Measurements from ENCODE around the gene OR2A42. TPM values are rescaled to one million over a fixed set of nuclear protein-coding genes. Genes with fewer than 3 reads are reported as not detected.
"Not testable (repeated sequence)": the region's sequence is repeated elsewhere in the genome, so short reads cannot be mapped to it uniquely, and the experiment has no call there.

OR2A42 gene, protein sequence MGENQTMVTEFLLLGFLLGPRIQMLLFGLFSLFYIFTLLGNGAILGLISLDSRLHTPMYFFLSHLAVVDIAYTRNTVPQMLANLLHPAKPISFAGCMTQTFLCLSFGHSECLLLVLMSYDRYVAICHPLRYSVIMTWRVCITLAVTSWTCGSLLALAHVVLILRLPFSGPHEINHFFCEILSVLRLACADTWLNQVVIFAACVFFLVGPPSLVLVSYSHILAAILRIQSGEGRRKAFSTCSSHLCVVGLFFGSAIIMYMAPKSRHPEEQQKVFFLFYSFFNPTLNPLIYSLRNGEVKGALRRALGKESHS
- total RNA-seq (not detected in 2 replicates), polyA plus RNA-seq (not detected in 2 replicates), polyA minus RNA-seq (0.13 TPM in 1 of 2 replicates, not detected in the other), Bru-seq, nascent RNA (not detected), BruChase-seq, experiment 1, labeled RNA remaining after a 6-hour chase (not detected), BruChase-seq, experiment 2, labeled RNA remaining after a 2-hour chase (not detected)
- 0.01 TPM in 1 of 2 replicates, not detected in the other for polyA plus RNA-seq (2011; cell fraction: cytosol; rRNA removed)
- not detected in 2 replicates for polyA plus RNA-seq (2011; cell fraction: nucleus; rRNA removed)
- polyA plus RNA-seq (2012), result 0.11 TPM in 1 of 2 replicates, not detected in the other
- not detected for polyA minus RNA-seq (2011; cell fraction: cytosol; rRNA and poly(A)+ RNA removed)
- polyA minus RNA-seq (2011; cell fraction: nucleus; rRNA and poly(A)+ RNA removed), result not detected in 2 replicates
- long read RNA-seq, result 0 reads

DNA sequence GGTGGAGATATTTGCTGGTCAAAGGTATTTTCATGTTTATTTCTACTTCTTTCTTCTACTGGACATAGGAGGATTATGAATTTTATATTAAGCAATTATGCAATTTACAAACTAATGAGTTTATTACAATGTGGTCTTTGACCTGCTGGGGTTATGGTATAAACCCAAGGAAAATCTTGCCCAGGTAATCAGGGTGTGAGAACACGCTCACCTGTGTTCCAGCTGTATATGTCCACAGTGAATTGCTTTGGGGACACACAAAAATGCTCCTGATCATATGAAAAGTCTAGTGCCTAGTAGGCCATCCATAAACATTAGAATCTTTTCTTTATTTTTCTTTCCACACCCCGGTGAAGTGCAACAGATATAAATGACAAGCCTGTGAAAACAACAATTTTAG, at the start of gene OR2A42:
OR2A42 (minus strand) TSS at position 241 of the 400 bp plus-strand sequence. CDS start 6,762 bp downstream, outside the sequence.
- FAIRE-seq; POLR2A ChIA-PET; dilution Hi-C loops (cut with MboI; ENCODE audit: extremely low pct_ligation_motif_present, low sequenced_read_pairs): not testable (repeated sequence)

DNA sequence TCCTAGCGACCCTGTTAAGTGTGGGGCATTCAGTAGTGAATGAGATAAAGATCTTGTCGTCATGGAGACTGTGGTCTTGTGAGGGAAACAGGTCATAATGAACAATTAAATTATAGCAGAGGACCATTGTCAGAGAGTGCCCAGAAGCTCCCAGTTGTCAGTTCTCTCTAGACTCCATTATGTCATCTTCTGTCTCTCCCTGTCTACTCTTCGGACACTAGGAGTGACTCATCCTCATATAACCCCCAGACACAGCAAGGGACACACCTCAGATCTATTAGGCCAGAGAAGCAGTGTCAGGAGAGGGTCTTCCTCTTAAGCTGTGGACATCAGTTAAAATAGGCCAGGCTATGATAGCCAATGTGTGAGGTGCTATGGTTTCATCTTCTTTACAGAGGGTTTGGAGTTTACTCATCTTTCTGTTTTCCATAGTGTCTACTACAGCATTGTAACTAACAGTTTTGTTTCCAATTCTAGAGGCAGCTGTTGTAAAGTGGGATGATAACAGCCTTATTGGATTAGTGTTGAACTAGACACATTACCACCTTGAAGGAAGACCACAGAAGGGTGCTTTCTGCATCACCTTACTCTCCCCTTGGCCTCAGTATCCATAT, 47.9 kb upstream of the OR2A42 start:
- H4K20me1 ChIP-seq (replicated peaks; ENCODE audit: control insufficient read depth, extremely low read depth, insufficient read depth, low read length); FAIRE-seq; H3K9ac ChIP-seq (replicated peaks; ENCODE audit: extremely low read depth, insufficient read depth, low read length); POLR2A ChIA-PET; H3K9me3 ChIP-seq (replicated peaks; ENCODE audit: control insufficient read depth, insufficient read depth, low read length); intact Hi-C loops (cut with micrococcal nuclease); H3K27ac ChIP-seq (ENCODE audit: insufficient read depth, low read depth, low read length); H3K27me3 ChIP-seq (ENCODE audit: control insufficient read depth in 2 of 2, insufficient read depth in 2 of 2, low read length in 2 of 2); dilution Hi-C loops (cut with MboI; ENCODE audit: extremely low pct_ligation_motif_present, low sequenced_read_pairs); H3K4me2 ChIP-seq (ENCODE audit: insufficient read depth, low read length); BruUV-seq (replicated peaks); DNase-seq (ENCODE audit: low read depth, low spot score); H3K79me2 ChIP-seq (ENCODE audit: control insufficient read depth, insufficient read depth, low read length); H3K36me3 ChIP-seq (ENCODE audit: control insufficient read depth in 2 of 2, extremely low read depth in 1 of 2, insufficient read depth in 2 of 2, low read length in 2 of 2); H3K4me3 ChIP-seq (replicated peaks in 1 of 3; ENCODE audit: insufficient read depth in 1 of 3, low read depth in 1 of 3, low read length in 3 of 3); H3K4me1 ChIP-seq (ENCODE audit: control insufficient read depth, extremely low read depth, insufficient read depth, low read length); H3K9me1 ChIP-seq (replicated peaks; ENCODE audit: control insufficient read depth, extremely low read depth, insufficient read depth, low read length); CTCF ChIA-PET; H2AFZ ChIP-seq (ENCODE audit: low read depth, low read length): not testable (repeated sequence)

More for the DNA sequence above, at the start of gene OR2A42:
- H3K36me3 ChIP-seq (ENCODE audit: control insufficient read depth in 2 of 2, extremely low read depth in 1 of 2, insufficient read depth in 2 of 2, low read length in 2 of 2); H3K9me3 ChIP-seq (replicated peaks; ENCODE audit: control insufficient read depth, insufficient read depth, low read length); H3K4me1 ChIP-seq (ENCODE audit: control insufficient read depth, extremely low read depth, insufficient read depth, low read length); DNase-seq (ENCODE audit: low read depth, low spot score); H3K27ac ChIP-seq (ENCODE audit: insufficient read depth, low read depth, low read length); H3K79me2 ChIP-seq (ENCODE audit: control insufficient read depth, insufficient read depth, low read length); H2AFZ ChIP-seq (ENCODE audit: low read depth, low read length); intact Hi-C loops (cut with micrococcal nuclease); H3K4me3 ChIP-seq (replicated peaks in 1 of 3; ENCODE audit: insufficient read depth in 1 of 3, low read depth in 1 of 3, low read length in 3 of 3); H4K20me1 ChIP-seq (replicated peaks; ENCODE audit: control insufficient read depth, extremely low read depth, insufficient read depth, low read length); BruUV-seq (replicated peaks); H3K4me2 ChIP-seq (ENCODE audit: insufficient read depth, low read length); H3K9ac ChIP-seq (replicated peaks; ENCODE audit: extremely low read depth, insufficient read depth, low read length); CTCF ChIA-PET; H3K27me3 ChIP-seq (ENCODE audit: control insufficient read depth in 2 of 2, insufficient read depth in 2 of 2, low read length in 2 of 2); H3K9me1 ChIP-seq (replicated peaks; ENCODE audit: control insufficient read depth, extremely low read depth, insufficient read depth, low read length): not testable (repeated sequence)

DNA sequence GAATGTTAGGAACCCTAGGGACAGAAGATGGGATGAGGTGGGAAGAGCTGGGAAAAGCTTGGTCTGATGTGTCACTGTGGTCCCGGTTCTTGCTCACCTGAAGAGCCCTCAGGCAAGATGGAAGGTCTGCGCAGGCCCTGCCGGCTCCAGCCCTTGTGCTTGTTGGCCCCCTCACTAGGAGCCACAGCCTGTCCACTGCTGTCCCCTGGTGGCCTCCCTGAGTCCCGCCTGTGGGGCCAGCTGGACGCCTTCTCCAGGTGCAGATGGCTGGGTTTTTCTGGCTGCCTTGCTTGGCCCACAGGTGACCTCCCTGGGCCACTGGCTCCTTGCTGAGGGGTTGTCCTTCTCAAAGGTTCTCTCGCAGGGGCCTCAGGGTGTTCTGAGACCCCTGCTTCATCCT, 44.3 kb upstream of the OR2A42 start:
- dilution Hi-C loops (cut with MboI; ENCODE audit: extremely low pct_ligation_motif_present, low sequenced_read_pairs); DNase-seq (ENCODE audit: low read depth, low spot score); H3K4me1 ChIP-seq (ENCODE audit: control insufficient read depth, extremely low read depth, insufficient read depth, low read length); H3K9me3 ChIP-seq (replicated peaks; ENCODE audit: control insufficient read depth, insufficient read depth, low read length); H2AFZ ChIP-seq (ENCODE audit: low read depth, low read length); H3K4me2 ChIP-seq (ENCODE audit: insufficient read depth, low read length); H3K27ac ChIP-seq (ENCODE audit: insufficient read depth, low read depth, low read length); intact Hi-C loops (cut with micrococcal nuclease); POLR2A ChIA-PET; H3K4me3 ChIP-seq (replicated peaks in 1 of 3; ENCODE audit: insufficient read depth in 1 of 3, low read depth in 1 of 3, low read length in 3 of 3); CTCF ChIA-PET; H3K9me1 ChIP-seq (replicated peaks; ENCODE audit: control insufficient read depth, extremely low read depth, insufficient read depth, low read length); H3K36me3 ChIP-seq (ENCODE audit: control insufficient read depth in 2 of 2, extremely low read depth in 1 of 2, insufficient read depth in 2 of 2, low read length in 2 of 2); BruUV-seq (replicated peaks); H4K20me1 ChIP-seq (replicated peaks; ENCODE audit: control insufficient read depth, extremely low read depth, insufficient read depth, low read length); H3K79me2 ChIP-seq (ENCODE audit: control insufficient read depth, insufficient read depth, low read length); H3K27me3 ChIP-seq (ENCODE audit: control insufficient read depth in 2 of 2, insufficient read depth in 2 of 2, low read length in 2 of 2); H3K9ac ChIP-seq (replicated peaks; ENCODE audit: extremely low read depth, insufficient read depth, low read length); FAIRE-seq: not testable (repeated sequence)

DNA sequence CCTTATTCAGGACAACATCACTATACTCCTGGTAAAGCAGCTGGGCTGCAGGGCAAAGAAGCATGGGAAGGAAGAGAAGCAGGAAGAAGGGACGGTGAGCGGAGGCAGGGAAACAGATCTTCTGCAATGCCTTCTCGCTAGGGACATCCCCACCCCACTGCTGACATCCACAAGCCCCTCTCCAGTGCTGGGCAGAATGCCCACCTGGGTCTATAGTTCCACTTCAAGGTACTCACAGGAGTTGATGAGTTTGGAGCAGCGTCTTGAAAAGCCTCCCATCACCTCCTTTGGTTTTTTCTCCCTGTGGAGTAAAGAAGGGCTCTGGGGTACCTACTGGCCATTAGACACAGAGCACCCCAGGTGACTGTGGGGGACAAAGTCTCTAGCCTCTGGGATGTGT, 43.1 kb upstream of the OR2A42 start:
- CTCF ChIA-PET; intact Hi-C loops (cut with micrococcal nuclease); H4K20me1 ChIP-seq (replicated peaks; ENCODE audit: control insufficient read depth, extremely low read depth, insufficient read depth, low read length); H3K4me3 ChIP-seq (replicated peaks in 1 of 3; ENCODE audit: insufficient read depth in 1 of 3, low read depth in 1 of 3, low read length in 3 of 3); H3K27ac ChIP-seq (ENCODE audit: insufficient read depth, low read depth, low read length); H3K79me2 ChIP-seq (ENCODE audit: control insufficient read depth, insufficient read depth, low read length); POLR2A ChIA-PET; FAIRE-seq; dilution Hi-C loops (cut with MboI; ENCODE audit: extremely low pct_ligation_motif_present, low sequenced_read_pairs); H3K36me3 ChIP-seq (ENCODE audit: control insufficient read depth in 2 of 2, extremely low read depth in 1 of 2, insufficient read depth in 2 of 2, low read length in 2 of 2); DNase-seq (ENCODE audit: low read depth, low spot score); H2AFZ ChIP-seq (ENCODE audit: low read depth, low read length); H3K4me2 ChIP-seq (ENCODE audit: insufficient read depth, low read length); H3K4me1 ChIP-seq (ENCODE audit: control insufficient read depth, extremely low read depth, insufficient read depth, low read length); H3K9ac ChIP-seq (replicated peaks; ENCODE audit: extremely low read depth, insufficient read depth, low read length); H3K9me1 ChIP-seq (replicated peaks; ENCODE audit: control insufficient read depth, extremely low read depth, insufficient read depth, low read length); H3K27me3 ChIP-seq (ENCODE audit: control insufficient read depth in 2 of 2, insufficient read depth in 2 of 2, low read length in 2 of 2); BruUV-seq (replicated peaks); H3K9me3 ChIP-seq (replicated peaks; ENCODE audit: control insufficient read depth, insufficient read depth, low read length): not testable (repeated sequence)

Data from endothelial cell of umbilical vein (primary cell).